GM23338 (cell line): Measurements from ENCODE around the gene EVI5L. TPM values are rescaled to one million over a fixed set of nuclear protein-coding genes. Genes with fewer than 3 reads are reported as not detected.

Experiments
- ATAC-seq: fragments of 200-7000 bp; cut with Tn5 transposase; 3 replicates; pipeline ENCODE4 v1.9.1; 2020
- DNase-seq: peaks from one replicate; pipeline ENCODE4 v3.0.0-alpha.2; 2015; ENCODE audit warnings: low spot score
- H2AFZ ChIP-seq: fragments of 200-600 bp; sonication (generic); 2 replicates; pipeline ENCODE4 v1.8.0; 2016; ENCODE audit warnings: antibody characterized with exemption, mild to moderate bottlenecking, moderate library complexity
- H3F3A ChIP-seq: fragments of 200-600 bp; sonication (generic); replicated peaks from 2 replicates; pipeline ENCODE4 v1.8.0; 2017; ENCODE audit warnings: antibody characterized with exemption, mixed run types, low read depth
- H3K27ac ChIP-seq: fragments of 200-600 bp; sonication (generic); 2 replicates; pipeline ENCODE4 v1.6.1; 2016; ENCODE audit warnings: low read depth
- H3K27me3 ChIP-seq: fragments of 200-600 bp; sonication (generic); 2 replicates; pipeline ENCODE4 v1.8.0; 2016; ENCODE audit warnings: mild to moderate bottlenecking, mixed run types, moderate library complexity; ENCODE audit not compliant: insufficient read depth
- H3K36me3 ChIP-seq: fragments of 200-600 bp; sonication (generic); 2 replicates; pipeline ENCODE4 v1.8.0; 2016; ENCODE audit warnings: mild to moderate bottlenecking; ENCODE audit not compliant: insufficient read depth
- H3K4me1 ChIP-seq: fragments of 200-600 bp; sonication (generic); 2 replicates; pipeline ENCODE4 v1.8.0; 2016; ENCODE audit warnings: mild to moderate bottlenecking, moderate library complexity; ENCODE audit not compliant: insufficient read depth
- H3K4me2 ChIP-seq: fragments of 200-600 bp; sonication (generic); 2 replicates; pipeline ENCODE4 v1.7.1; 2017; ENCODE audit warnings: mixed run types
- H3K4me3 ChIP-seq: fragments of 200-600 bp; sonication (generic); 2 replicates; pipeline ENCODE4 v1.6.1; 2016; ENCODE audit warnings: mixed run types
- H3K79me2 ChIP-seq: fragments of 200-600 bp; sonication (generic); replicated peaks from 2 replicates; pipeline ENCODE4 v1.8.0; 2017; ENCODE audit warnings: mild to moderate bottlenecking; ENCODE audit not compliant: insufficient read depth
- H3K9me2 ChIP-seq: fragments of 200-600 bp; sonication (generic); 2 replicates; pipeline ENCODE4 v1.8.0; 2017; ENCODE audit not compliant: insufficient read depth
- H4K20me1 ChIP-seq: fragments of 200-600 bp; sonication (generic); replicated peaks from 2 replicates; pipeline ENCODE4 v1.8.0; 2017; ENCODE audit warnings: mild to moderate bottlenecking; ENCODE audit not compliant: insufficient read depth
- H3K27ac Mint-ChIP-seq: 2 replicates; pipeline ENCODE4 v1.8.0; 2020; ENCODE audit warnings: inconsistent platforms, mild to moderate bottlenecking, moderate library complexity, mixed read lengths
- H3K27me3 Mint-ChIP-seq: 3 replicates; pipeline ENCODE4 v1.8.0; 2022; ENCODE audit warnings: low read depth, mild to moderate bottlenecking, moderate library complexity, mixed read lengths, inconsistent platforms; ENCODE audit not compliant: insufficient read depth, poor library complexity
- H3K36me3 Mint-ChIP-seq: 3 replicates; pipeline ENCODE4 v1.8.0; 2021; ENCODE audit warnings: low read depth, mild to moderate bottlenecking, inconsistent platforms, moderate library complexity, mixed read lengths
- H3K4me1 Mint-ChIP-seq: 3 replicates; pipeline ENCODE4 v1.8.0; 2020; ENCODE audit warnings: mild to moderate bottlenecking, inconsistent platforms, mixed read lengths
- H3K4me3 Mint-ChIP-seq: 3 replicates; pipeline ENCODE4 v1.8.0; 2021; ENCODE audit warnings: moderate library complexity, mild to moderate bottlenecking, inconsistent platforms, mixed read lengths
- H3K9me3 Mint-ChIP-seq: 3 replicates; pipeline ENCODE4 v1.8.0; 2020; ENCODE audit warnings: moderate library complexity, mild to moderate bottlenecking, inconsistent platforms, mixed read lengths
- CREB1 ChIP-seq: fragments of 250-450 bp; sonication (Bioruptor Pico); IDR thresholded peaks from 2 replicates; pipeline ENCODE4 v1.5.0; 2020; ENCODE audit warnings: low read depth, mild to moderate bottlenecking, moderate library complexity
- CTCF ChIP-seq, 2 experiments: fragments of 200-600 bp in 1 of 2; sonication (generic) in 1 of 2; conservative IDR thresholded peaks; 2 replicates each; pipeline versions ENCODE4 v1.5.1 to v1.6.1; 2016 to 2017; ENCODE audit warnings: antibody characterized with exemption in 2 of 2, low read depth in 2 of 2, mild to moderate bottlenecking in 2 of 2, moderate library complexity in 1 of 2
- ETS1 ChIP-seq: IDR thresholded peaks from 2 replicates; pipeline ENCODE4 v1.6.1; 2016; ENCODE audit warnings: antibody characterized with exemption
- EZH2 ChIP-seq: fragments of 200-600 bp; sonication (generic); IDR thresholded peaks from one replicate; pipeline ENCODE4 v1.8.0; 2017; ENCODE audit warnings: antibody characterized with exemption, mild to moderate bottlenecking, low read depth; ENCODE audit not compliant: unreplicated experiment
- EZH2phosphoT487 ChIP-seq: fragments of 200-600 bp; sonication (generic); IDR thresholded peaks from one replicate; pipeline ENCODE4 v1.8.1; 2018; ENCODE audit warnings: antibody characterized with exemption; ENCODE audit not compliant: unreplicated experiment
- JUNB ChIP-seq: IDR thresholded peaks from one replicate; pipeline ENCODE4 v1.6.1; 2016; ENCODE audit warnings: antibody characterized with exemption; ENCODE audit not compliant: unreplicated experiment
- NANOG ChIP-seq: IDR thresholded peaks from 2 replicates; pipeline ENCODE4 v1.6.1; 2016; ENCODE audit warnings: antibody characterized with exemption, borderline replicate concordance
- REST ChIP-seq: IDR thresholded peaks from one replicate; pipeline ENCODE4 v1.6.1; 2018; ENCODE audit warnings: antibody characterized with exemption; ENCODE audit not compliant: unreplicated experiment
- STAT1 ChIP-seq: IDR thresholded peaks from one replicate; pipeline ENCODE4 v1.6.1; 2016; ENCODE audit warnings: antibody characterized with exemption; ENCODE audit not compliant: unreplicated experiment
- ZNF114 ChIP-seq: fragments of 250-450 bp; sonication (Bioruptor Pico); IDR thresholded peaks from 2 replicates; pipeline ENCODE4 v1.5.0; 2020; ENCODE audit warnings: mild to moderate bottlenecking, moderate library complexity
- ZNF331 ChIP-seq: fragments of 250-450 bp; sonication (Bioruptor Pico); IDR thresholded peaks from 2 replicates; pipeline ENCODE4 v1.5.0; 2020; ENCODE audit warnings: low read depth, mild to moderate bottlenecking, moderate library complexity
- ZNF462 ChIP-seq: fragments of 250-450 bp; sonication (Bioruptor Pico); IDR thresholded peaks from 2 replicates; pipeline ENCODE4 v1.5.0; 2020; ENCODE audit warnings: mild to moderate bottlenecking, moderate library complexity
- polyA plus RNA-seq: library from polyadenylated mRNA; unstranded; fragments of >200 nt; fragmentation: Nextera tagmentation; extraction: Ambion mirVana; gene quantifications from 2 replicates; pipeline ENCODE4 v1.2.1, GENCODE V29; 2016
- total RNA-seq: library from RNA; depleted of rRNA; stranded (reverse); fragments of >200 nt; shearing (Covaris generic); gene quantifications from 2 replicates; pipeline ENCODE4 v1.2.3, GENCODE V29; 2014

EVI5L gene
- total and polyA plus RNA-seq, 2 experiments from 2014 or later: 4.5 to 16.2 TPM

GRCh38 chr19:7899751-7900378 lies 69.8 kb downstream of the EVI5L start (continued):
- TF ChIP-seq ZNF462 (CRISPR knock-in tag): no peak

- Mint-ChIP-seq H3K9me3 (peaks cover 6% of the 10 kb centered on the region; the same call in 1 of the 3 replicates), H3K4me1 (peaks cover 15% of the 10 kb centered on the region), H3K36me3 (peaks cover 17% of the 10 kb centered on the region; the same call in 2 of the 3 replicates), H3K27ac (no peak overlapping the region), H3K4me3 (no peak overlapping the region), H3K27me3 (peaks cover 24% of the 10 kb centered on the region)
- H3K4me2 ChIP-seq: no peak overlapping the region
- no peaks in the 10 kb centered on the region for H3K27me3 ChIP-seq
- no peaks in the 10 kb centered on the region for H3K36me3 ChIP-seq
- no peaks in the 10 kb centered on the region; the same call in 1 of the 2 replicates for H4K20me1 ChIP-seq
- DNase-seq (no peak), ATAC-seq (no peak)
- H3K4me1 ChIP-seq: peaks cover 11% of the 10 kb centered on the region
- no peak overlapping the region for H2AFZ ChIP-seq
- peaks cover 11% of the 10 kb centered on the region for H3K79me2 ChIP-seq
- H3K4me3 ChIP-seq: no peak overlapping the region
- no peak overlapping the region for H3K27ac ChIP-seq
- no peaks in the 10 kb centered on the region for H3K9me2 ChIP-seq
- peaks cover 8% of the 10 kb centered on the region; the same call in 1 of the 2 replicates for H3F3A ChIP-seq
- TF ChIP-seq ETS1 (no peak), JUNB (no peak), NANOG (no peak), ZNF331 (CRISPR knock-in tag) (no peak), CTCF (conservative IDR thresholded peaks at IDR 0.05; ENCODE audit: low read depth in 2 of 2) (no peak), ZNF114 (CRISPR knock-in tag) (no peak), EZH2phosphoT487 (no peak), EZH2 (no peak), CREB1 (no peak), REST (no peak), STAT1 (no peak)
These were observed 70.4 kb downstream of the EVI5L start for GRCh38 chr19:7900401-7900870.
